ENCODE results near the gene ANKRD6. TPM values are rescaled to one million over a fixed set of nuclear protein-coding genes. Genes with fewer than 3 reads are reported as not detected.

ANKRD6 gene
- total RNA-seq, 4 donors from 2014 or later = 9.8 to 19.0 (median 12.2) TPM

- Histone ChIP-seq H3K4me3 (no peak overlapping the region), H3K27ac (no peak overlapping the region), H3K4me1 (no peaks in the 10 kb centered on the region), H3K9me3 (no peaks in the 10 kb centered on the region), H3K27me3 (no peaks in the 10 kb centered on the region), H3K36me3 (no peaks in the 10 kb centered on the region)
- TF ChIP-seq CTCF (IDR thresholded peaks at IDR 0.05) (no peak), EP300 (IDR thresholded peaks at IDR 0.05) (no peak), POLR2AphosphoS5 (IDR thresholded peaks at IDR 0.05) (no peak), POLR2A (IDR thresholded peaks at IDR 0.05) (no peak)
- 88 to 91% methylated on average over 3 of the region's 3 CpGs for WGBS, 2 donors (ENCODE audit: low coverage in 1 of 2)
- no peak for ATAC-seq
Observed at GRCh38 chr6:89500611-89501010, 67.7 kb downstream of the ANKRD6 start.

GRCh38 chr6:89501222-89501621 lies 68.3 kb downstream of the ANKRD6 start:
- TF ChIP-seq POLR2AphosphoS5 (IDR thresholded peaks at IDR 0.05) (no peak), POLR2A (IDR thresholded peaks at IDR 0.05) (no peak), CTCF (IDR thresholded peaks at IDR 0.05) (no peak), EP300 (IDR thresholded peaks at IDR 0.05) (no peak)
- H3K27ac ChIP-seq = no peak overlapping the region
- no peaks in the 10 kb centered on the region for H3K9me3 ChIP-seq
- H3K4me3 ChIP-seq = no peak overlapping the region
- 39 to 42% methylated on average over 2 to 3 of the region's 3 CpGs for WGBS, 2 donors (ENCODE audit: low coverage in 1 of 2)
- H3K4me1 ChIP-seq = no peaks in the 10 kb centered on the region
- H3K36me3 ChIP-seq = no peaks in the 10 kb centered on the region
- ATAC-seq = no peak
- H3K27me3 ChIP-seq = no peaks in the 10 kb centered on the region

GRCh38 chr6:89501753-89502152 lies 68.8 kb downstream of the ANKRD6 start:
- TF ChIP-seq POLR2AphosphoS5 (IDR thresholded peaks at IDR 0.05) = no peak
- TF ChIP-seq POLR2A (IDR thresholded peaks at IDR 0.05) = no peak
- TF ChIP-seq CTCF (IDR thresholded peaks at IDR 0.05) = no peak
- TF ChIP-seq EP300 (IDR thresholded peaks at IDR 0.05) = no peak
- 82 to 95% methylated on average over 2 of the region's 2 CpGs for WGBS, 2 donors (ENCODE audit: low coverage in 1 of 2)
- no peak for ATAC-seq
- Histone ChIP-seq H3K27me3 (no peaks in the 10 kb centered on the region), H3K4me3 (no peak overlapping the region), H3K27ac (no peak overlapping the region), H3K4me1 (no peaks in the 10 kb centered on the region), H3K36me3 (no peaks in the 10 kb centered on the region), H3K9me3 (no peaks in the 10 kb centered on the region)

- no peak for TF ChIP-seq EP300 (IDR thresholded peaks at IDR 0.05)
- TF ChIP-seq POLR2AphosphoS5 (IDR thresholded peaks at IDR 0.05) = no peak
- no peak for TF ChIP-seq CTCF (IDR thresholded peaks at IDR 0.05)
- no peak for TF ChIP-seq POLR2A (IDR thresholded peaks at IDR 0.05)
- Histone ChIP-seq H3K4me3 (no peak overlapping the region), H3K27ac (no peak overlapping the region), H3K9me3 (no peaks in the 10 kb centered on the region), H3K27me3 (no peaks in the 10 kb centered on the region), H3K36me3 (no peaks in the 10 kb centered on the region), H3K4me1 (no peaks in the 10 kb centered on the region)
- WGBS, 2 donors (ENCODE audit: low coverage in 1 of 2) = 83% methylated on average over 1 to 2 of the region's 2 CpGs
- no peak for ATAC-seq
Observed at GRCh38 chr6:89503641-89504040, 70.7 kb downstream of the ANKRD6 start.

- H3K36me3 ChIP-seq = no peaks in the 10 kb centered on the region
- no peaks in the 10 kb centered on the region for H3K4me1 ChIP-seq
- ATAC-seq = no peak
- no peak overlapping the region for H3K27ac ChIP-seq
- no peaks in the 10 kb centered on the region for H3K27me3 ChIP-seq
- no peak overlapping the region for H3K4me3 ChIP-seq
- 96 to 100% methylated on average over 4 of the region's 4 CpGs for WGBS, 2 donors (ENCODE audit: low coverage in 1 of 2)
- no peak for TF ChIP-seq CTCF (IDR thresholded peaks at IDR 0.05)
- no peak for TF ChIP-seq POLR2A (IDR thresholded peaks at IDR 0.05)
- no peak for TF ChIP-seq POLR2AphosphoS5 (IDR thresholded peaks at IDR 0.05)
- TF ChIP-seq EP300 (IDR thresholded peaks at IDR 0.05) = no peak
- H3K9me3 ChIP-seq = no peaks in the 10 kb centered on the region
Observed at GRCh38 chr6:89505847-89506246, 72.9 kb downstream of the ANKRD6 start.
